Omental fat pad (tissue), 4 donors: Measurements from ENCODE around the gene GRB14. TPM values are rescaled to one million over a fixed set of nuclear protein-coding genes. Genes with fewer than 3 reads are reported as not detected.

ENCODE experiments used
- ATAC-seq: fragments of 150-250 bp; one replicate; pipeline ENCODE4 v1.9.1; 2016; ENCODE audit warnings: mild to moderate bottlenecking, moderate library complexity; ENCODE audit not compliant: low FRiP score
- DNase-seq: peaks from one replicate; pipeline ENCODE4 v3.0.0-alpha.2; 2019; ENCODE audit warnings: low spot score
- total RNA-seq, 4 donors: library from RNA; depleted of rRNA; stranded (reverse); fragments of >200 nt; gene quantifications; one replicate each; pipeline ENCODE4 v1.1.0, GENCODE V29; 2016
- TF ChIP-seq, protein P1 (sequence below), 3 donors: fragments of 450-650 bp; IDR thresholded peaks; one replicate each; pipeline ENCODE4 v1.5.1; 2016 to 2017; ENCODE audit warnings: antibody characterized with exemption in 3 of 3, mild to moderate bottlenecking in 3 of 3, moderate library complexity in 2 of 3

Gene GRB14
- 1 to 10 TPM; 4.5 to 7.4 (median 5.3) TPM for total RNA-seq

DNA sequence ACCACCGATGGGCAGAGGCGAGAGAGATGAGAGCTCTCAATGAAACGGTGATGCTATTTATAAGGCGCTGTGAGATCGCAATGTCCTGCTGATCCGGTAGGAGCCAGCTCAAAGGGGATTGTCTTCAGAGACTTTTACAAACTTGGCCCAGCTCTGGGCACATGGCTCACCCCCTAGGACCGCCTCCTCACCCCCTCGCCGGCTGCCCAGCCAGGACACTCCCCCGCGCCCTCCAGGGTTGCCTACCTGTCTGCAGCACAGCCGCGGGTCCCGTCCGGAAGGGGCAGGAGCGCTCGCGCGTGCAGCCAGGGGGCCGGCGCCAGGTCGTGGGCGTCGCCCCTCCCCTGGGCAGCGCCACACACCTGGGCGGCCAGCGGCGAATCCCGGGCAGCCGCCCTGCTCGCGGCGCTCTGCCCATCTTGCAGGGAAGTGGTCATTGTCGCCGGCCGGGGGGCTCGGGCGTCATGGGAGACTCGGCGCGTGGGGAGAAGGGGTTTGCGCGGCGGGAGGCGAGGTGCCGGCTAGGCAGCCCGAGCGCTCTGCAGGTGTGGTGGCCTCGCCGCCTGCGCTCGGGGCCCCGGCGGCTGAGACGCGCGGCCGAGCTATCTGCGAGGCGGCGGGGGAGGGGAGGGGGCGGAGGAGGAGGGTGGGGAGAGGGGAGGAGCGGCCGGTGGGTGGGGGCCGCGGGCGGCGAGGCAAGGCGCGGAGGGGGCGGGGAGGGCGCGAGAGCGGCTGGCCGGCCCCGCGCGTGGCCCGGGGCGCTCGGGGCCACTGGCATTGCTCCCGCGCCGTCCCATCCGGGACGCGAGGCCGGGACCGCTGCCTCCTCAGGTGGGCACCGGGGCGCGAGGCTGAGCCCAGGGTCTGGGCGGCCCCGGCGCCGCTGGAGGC is at the start of gene GRB14:
GRB14 (minus strand) TSS at position 610 of the 891 bp plus-strand sequence; CDS start at position 437, 173 bp downstream.
- peak; percentile 77 for ATAC-seq
- TF ChIP-seq, protein P1, sequence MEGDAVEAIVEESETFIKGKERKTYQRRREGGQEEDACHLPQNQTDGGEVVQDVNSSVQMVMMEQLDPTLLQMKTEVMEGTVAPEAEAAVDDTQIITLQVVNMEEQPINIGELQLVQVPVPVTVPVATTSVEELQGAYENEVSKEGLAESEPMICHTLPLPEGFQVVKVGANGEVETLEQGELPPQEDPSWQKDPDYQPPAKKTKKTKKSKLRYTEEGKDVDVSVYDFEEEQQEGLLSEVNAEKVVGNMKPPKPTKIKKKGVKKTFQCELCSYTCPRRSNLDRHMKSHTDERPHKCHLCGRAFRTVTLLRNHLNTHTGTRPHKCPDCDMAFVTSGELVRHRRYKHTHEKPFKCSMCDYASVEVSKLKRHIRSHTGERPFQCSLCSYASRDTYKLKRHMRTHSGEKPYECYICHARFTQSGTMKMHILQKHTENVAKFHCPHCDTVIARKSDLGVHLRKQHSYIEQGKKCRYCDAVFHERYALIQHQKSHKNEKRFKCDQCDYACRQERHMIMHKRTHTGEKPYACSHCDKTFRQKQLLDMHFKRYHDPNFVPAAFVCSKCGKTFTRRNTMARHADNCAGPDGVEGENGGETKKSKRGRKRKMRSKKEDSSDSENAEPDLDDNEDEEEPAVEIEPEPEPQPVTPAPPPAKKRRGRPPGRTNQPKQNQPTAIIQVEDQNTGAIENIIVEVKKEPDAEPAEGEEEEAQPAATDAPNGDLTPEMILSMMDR (IDR thresholded peaks at IDR 0.05) = no peak
- no peak for DNase-seq

DNA sequence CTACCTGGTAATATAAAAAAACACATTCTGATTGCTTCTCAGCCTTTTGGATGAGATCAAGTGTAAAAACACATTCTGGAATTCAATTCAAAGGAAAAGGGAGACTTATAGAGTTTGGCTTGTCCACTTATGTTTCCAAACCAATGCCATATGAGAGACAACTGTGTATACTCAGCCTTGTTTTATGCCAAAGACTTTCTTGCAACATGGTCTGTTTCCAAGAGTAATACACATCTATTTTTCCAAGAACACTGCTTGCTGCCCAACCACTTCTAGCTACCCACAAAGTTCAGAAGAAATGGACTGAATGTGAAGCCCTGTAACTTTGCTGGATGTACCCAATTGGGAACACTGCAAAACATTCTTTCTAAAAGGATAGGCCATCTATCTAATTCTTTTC is 48.0 kb upstream of the GRB14 start:
- TF ChIP-seq, protein P1 (IDR thresholded peaks at IDR 0.05) = no peak
- no peak for DNase-seq
- ATAC-seq = no peak

DNA sequence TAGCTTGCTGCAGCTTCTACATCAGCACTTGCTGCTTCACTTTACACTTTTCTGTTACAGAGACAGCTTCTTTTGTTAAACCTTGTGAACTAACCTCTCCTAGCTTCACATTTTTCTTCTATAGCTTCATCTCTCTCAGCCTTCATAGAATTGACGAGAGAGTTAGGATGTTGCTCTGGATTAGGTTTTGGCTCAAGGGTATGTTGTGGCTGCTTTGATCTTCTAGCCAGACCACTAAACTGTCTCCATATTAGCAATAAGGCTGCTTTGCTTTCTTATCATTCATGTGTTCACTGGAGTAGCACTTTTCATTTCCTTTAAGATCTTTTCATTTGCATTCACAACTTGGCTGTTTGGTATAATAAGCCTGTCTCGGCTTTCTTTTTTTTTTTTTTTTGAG is 46.3 kb upstream of the GRB14 start:
- TF ChIP-seq, protein P1 (IDR thresholded peaks at IDR 0.05) = no peak
- ATAC-seq (no peak), DNase-seq (no peak)

DNA sequence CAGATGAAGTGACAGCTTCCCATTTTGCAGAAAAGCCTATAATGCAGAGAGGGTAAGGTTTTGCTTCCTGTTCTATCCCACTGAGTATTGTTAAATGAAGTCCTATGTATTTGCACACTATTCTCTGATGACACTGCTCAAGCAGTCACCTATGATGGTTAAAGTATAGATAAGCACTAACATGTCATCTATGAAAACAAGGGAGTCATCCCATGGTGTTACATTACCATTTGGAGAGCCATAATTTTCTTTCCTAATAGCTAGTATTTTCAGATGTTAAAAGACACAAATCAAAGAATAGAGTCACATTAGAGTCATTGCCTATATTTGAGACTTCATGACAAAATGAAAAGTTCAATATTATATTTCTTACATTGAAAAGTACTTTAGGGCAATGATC is 42.8 kb upstream of the GRB14 start:
- TF ChIP-seq, protein P1 (IDR thresholded peaks at IDR 0.05) = no peak
- ATAC-seq (no peak), DNase-seq (no peak)

DNA sequence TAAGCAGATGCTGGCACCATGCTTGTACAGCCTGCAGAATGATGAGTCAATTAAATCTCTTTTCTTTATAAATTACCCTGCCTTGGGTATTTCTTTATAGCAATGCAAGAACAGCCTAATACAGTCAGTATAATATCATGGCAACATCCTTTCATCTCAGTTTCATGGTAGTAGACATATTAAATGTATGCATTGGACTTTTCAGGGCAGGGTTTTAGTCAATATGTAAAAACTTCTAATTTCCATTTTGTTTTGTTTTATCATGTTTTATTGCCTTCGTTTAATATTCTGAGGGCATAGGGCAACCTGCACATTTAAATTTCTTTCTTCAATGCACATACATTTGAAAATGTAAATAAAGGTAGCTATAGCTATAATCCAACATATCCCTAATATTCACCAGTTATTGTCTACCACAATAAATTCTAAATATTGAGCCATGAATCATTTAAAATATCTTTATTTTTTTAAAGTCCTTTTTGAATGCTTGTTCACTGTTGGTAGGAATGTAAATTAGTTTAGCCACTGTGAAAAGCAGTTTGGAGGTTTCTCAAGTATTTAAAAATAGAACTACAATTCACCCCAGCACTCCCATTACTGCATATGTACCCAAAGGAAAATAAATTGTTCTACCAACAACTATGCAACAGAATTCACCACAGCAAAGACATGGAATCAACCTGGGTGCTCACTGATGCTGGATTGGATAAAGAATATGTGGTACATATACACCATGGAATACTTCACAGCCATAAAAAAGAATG is 41.8 kb upstream of the GRB14 start:
- DNase-seq = no peak
- ATAC-seq = no peak
- TF ChIP-seq, protein P1 (IDR thresholded peaks at IDR 0.05) = no peak

DNA sequence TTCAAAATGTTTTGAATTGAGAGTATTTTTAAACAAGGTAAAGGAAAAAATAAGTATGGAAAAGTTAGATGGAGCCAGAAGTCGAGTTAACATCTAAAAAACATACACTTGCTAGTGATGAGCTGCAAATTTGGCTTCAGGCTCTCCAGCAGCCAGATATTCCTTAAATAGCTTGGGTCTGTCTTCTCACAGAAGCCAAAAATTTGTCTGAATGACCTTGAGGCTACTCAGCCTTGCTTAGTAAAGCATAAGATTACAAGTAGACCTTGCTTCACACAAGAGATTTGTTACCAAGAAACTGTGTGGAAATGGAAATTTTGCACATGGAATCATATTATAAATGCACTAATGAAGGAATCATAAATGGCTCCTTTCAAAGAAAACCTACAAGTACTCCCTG is 40.8 kb upstream of the GRB14 start:
- DNase-seq (no peak), ATAC-seq (no peak)
- TF ChIP-seq, protein P1 (IDR thresholded peaks at IDR 0.05) = no peak
